ENCODE measurements around the gene CACNG1.
"Not testable (repeated sequence)": the region's sequence is repeated elsewhere in the genome, so short reads cannot be mapped to it uniquely, and the experiment has no call there.

CACNG1 gene

GRCh38 chr17:67095291-67095690 is 50.9 kb downstream of the CACNG1 start:
- not testable (repeated sequence) for H3K4me3 ChIP-seq (ENCODE audit: low read depth in 1 of 2, low read length in 2 of 2); H3K36me3 ChIP-seq (ENCODE audit: control insufficient read depth in 1 of 2, insufficient read depth in 2 of 2, low read length in 2 of 2); H3K27ac ChIP-seq (ENCODE audit: low read depth, low read length); H3K27me3 ChIP-seq (ENCODE audit: control insufficient read depth in 1 of 2, insufficient read depth in 2 of 2, low read length in 2 of 2); H3K4me1 ChIP-seq (ENCODE audit: control insufficient read depth in 1 of 2, insufficient read depth in 2 of 2, low read length in 2 of 2); H3K9me3 ChIP-seq (ENCODE audit: control insufficient read depth in 1 of 2, low read length in 2 of 2); H3K9ac ChIP-seq (ENCODE audit: low read depth in 1 of 2, low read length in 2 of 2)

GRCh38 chr17:67095803-67096202 is 51.4 kb downstream of the CACNG1 start:
- Histone ChIP-seq H3K4me1 (ENCODE audit: control insufficient read depth in 1 of 2, insufficient read depth in 2 of 2, low read length in 2 of 2) (no peaks in the 10 kb centered on the region), H3K9ac (ENCODE audit: low read depth in 1 of 2, low read length in 2 of 2) (no peak overlapping the region), H3K27me3 (ENCODE audit: control insufficient read depth in 1 of 2, insufficient read depth in 2 of 2, low read length in 2 of 2) (no peaks in the 10 kb centered on the region), H3K4me3 (ENCODE audit: low read depth in 1 of 2, low read length in 2 of 2) (no peak overlapping the region), H3K36me3 (ENCODE audit: control insufficient read depth in 1 of 2, insufficient read depth in 2 of 2, low read length in 2 of 2) (no peaks in the 10 kb centered on the region), H3K27ac (ENCODE audit: low read depth, low read length) (no peak overlapping the region), H3K9me3 (ENCODE audit: control insufficient read depth in 1 of 2, low read length in 2 of 2) (no peaks in the 10 kb centered on the region)

- H3K27me3 ChIP-seq (ENCODE audit: control insufficient read depth in 1 of 2, insufficient read depth in 2 of 2, low read length in 2 of 2) = no peaks in the 10 kb centered on the region
Observed at GRCh38 chr17:67096609-67097008, 52.3 kb downstream of the CACNG1 start.

GRCh38 chr17:67098006-67098405 is 53.7 kb downstream of the CACNG1 start:
- peaks cover 0 to 3% of the 10 kb centered on the region in 2 donors for H3K4me1 ChIP-seq (ENCODE audit: control insufficient read depth in 1 of 2, insufficient read depth in 2 of 2, low read length in 2 of 2)
- no peak overlapping the region for H3K9ac ChIP-seq (ENCODE audit: low read depth in 1 of 2, low read length in 2 of 2)
- H3K36me3 ChIP-seq (ENCODE audit: control insufficient read depth in 1 of 2, insufficient read depth in 2 of 2, low read length in 2 of 2) = peaks cover 0 to 4% of the 10 kb centered on the region in 2 donors
- H3K4me3 ChIP-seq (ENCODE audit: low read depth in 1 of 2, low read length in 2 of 2) = no peak overlapping the region
- no peaks in the 10 kb centered on the region for H3K27me3 ChIP-seq (ENCODE audit: control insufficient read depth in 1 of 2, insufficient read depth in 2 of 2, low read length in 2 of 2)
- H3K9me3 ChIP-seq (ENCODE audit: control insufficient read depth in 1 of 2, low read length in 2 of 2) = no peaks in the 10 kb centered on the region
- H3K27ac ChIP-seq (ENCODE audit: low read depth, low read length) = no peak overlapping the region

More at GRCh38 chr17:67096609-67097008, 52.3 kb downstream of the CACNG1 start:
- Histone ChIP-seq H3K36me3 (ENCODE audit: control insufficient read depth in 1 of 2, insufficient read depth in 2 of 2, low read length in 2 of 2) (no peaks in the 10 kb centered on the region), H3K4me1 (ENCODE audit: control insufficient read depth in 1 of 2, insufficient read depth in 2 of 2, low read length in 2 of 2) (no peaks in the 10 kb centered on the region), H3K9ac (ENCODE audit: low read depth in 1 of 2, low read length in 2 of 2) (no peak overlapping the region), H3K9me3 (ENCODE audit: control insufficient read depth in 1 of 2, low read length in 2 of 2) (no peaks in the 10 kb centered on the region), H3K4me3 (ENCODE audit: low read depth in 1 of 2, low read length in 2 of 2) (no peak overlapping the region), H3K27ac (ENCODE audit: low read depth, low read length) (no peak overlapping the region)

- H3K27me3 ChIP-seq (ENCODE audit: control insufficient read depth in 1 of 2, insufficient read depth in 2 of 2, low read length in 2 of 2); H3K9me3 ChIP-seq (ENCODE audit: control insufficient read depth in 1 of 2, low read length in 2 of 2); H3K4me3 ChIP-seq (ENCODE audit: low read depth in 1 of 2, low read length in 2 of 2); H3K27ac ChIP-seq (ENCODE audit: low read depth, low read length); H3K4me1 ChIP-seq (ENCODE audit: control insufficient read depth in 1 of 2, insufficient read depth in 2 of 2, low read length in 2 of 2); H3K9ac ChIP-seq (ENCODE audit: low read depth in 1 of 2, low read length in 2 of 2): not testable (repeated sequence)
- H3K36me3 ChIP-seq (ENCODE audit: control insufficient read depth in 1 of 2, insufficient read depth in 2 of 2, low read length in 2 of 2) = peaks cover 24 to 44% of the 10 kb centered on the region in 2 donors
Observed at GRCh38 chr17:67104641-67105040, 60.3 kb downstream of the CACNG1 start.

- H3K36me3 ChIP-seq (ENCODE audit: control insufficient read depth in 1 of 2, insufficient read depth in 2 of 2, low read length in 2 of 2) = peaks cover 24 to 44% of the 10 kb centered on the region in 2 donors
Observed at GRCh38 chr17:67105213-67105612, 60.9 kb downstream of the CACNG1 start.

More at GRCh38 chr17:67105213-67105612, 60.9 kb downstream of the CACNG1 start:
- no peaks in the 10 kb centered on the region for H3K9me3 ChIP-seq (ENCODE audit: control insufficient read depth in 1 of 2, low read length in 2 of 2)
- no peak overlapping the region for H3K9ac ChIP-seq (ENCODE audit: low read depth in 1 of 2, low read length in 2 of 2)
- H3K27me3 ChIP-seq (ENCODE audit: control insufficient read depth in 1 of 2, insufficient read depth in 2 of 2, low read length in 2 of 2) = no peaks in the 10 kb centered on the region
- no peak overlapping the region for H3K27ac ChIP-seq (ENCODE audit: low read depth, low read length)
- peaks cover 0 to 9% of the 10 kb centered on the region in 2 donors for H3K4me1 ChIP-seq (ENCODE audit: control insufficient read depth in 1 of 2, insufficient read depth in 2 of 2, low read length in 2 of 2)
- H3K4me3 ChIP-seq (ENCODE audit: low read depth in 1 of 2, low read length in 2 of 2) = no peak overlapping the region
